ENCODE data around the gene TMEM209. TPM values are rescaled to one million over a fixed set of nuclear protein-coding genes. Genes with fewer than 3 reads are reported as not detected.

The TMEM209 gene
- total RNA-seq, 1 donor from 2014 or later, result 22.7 TPM

DNA sequence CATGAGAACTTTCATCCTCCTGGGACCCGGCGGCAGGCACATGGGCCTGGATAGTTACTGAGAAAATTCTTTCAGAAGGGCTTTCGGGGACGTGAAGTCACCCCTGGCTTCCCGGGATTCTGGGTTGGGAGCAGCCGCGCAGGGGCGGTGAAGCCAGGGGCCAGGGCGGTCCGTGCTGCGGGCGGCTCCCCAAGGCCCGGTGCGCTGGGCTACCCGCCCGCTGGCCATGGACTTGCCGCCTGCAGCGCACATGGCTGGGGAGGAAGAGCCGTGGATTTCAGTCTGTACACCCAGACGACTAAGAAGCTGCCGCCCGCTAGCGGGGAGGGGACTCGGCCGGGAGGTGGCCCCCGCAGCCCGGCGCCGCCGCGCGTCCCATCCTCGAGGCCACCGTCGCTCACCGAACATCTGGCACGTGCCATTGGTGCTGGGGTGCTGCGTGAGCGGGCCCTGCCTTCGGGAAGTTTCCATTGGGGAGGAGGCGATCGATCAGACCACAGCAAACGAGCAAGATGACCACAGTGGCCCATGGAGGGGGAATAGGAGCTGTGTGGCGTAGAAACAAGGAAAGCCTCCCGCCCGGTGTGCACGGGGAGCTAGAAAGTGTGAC lies 64.5 kb downstream of the TMEM209 start:
- Mint-ChIP-seq H3K4me1 (ENCODE audit: unreplicated experiment) (peaks cover 15% of the 10 kb centered on the region), H3K36me3 (ENCODE audit: unreplicated experiment) (peaks cover 14% of the 10 kb centered on the region), H3K27ac (ENCODE audit: unreplicated experiment) (peak overlapping the region; percentile 44), H3K4me3 (ENCODE audit: unreplicated experiment) (peak overlapping the region; percentile 10), H3K9me3 (ENCODE audit: unreplicated experiment) (no peaks in the 10 kb centered on the region), H3K27me3 (ENCODE audit: unreplicated experiment) (no peaks in the 10 kb centered on the region)
- TF ChIP-seq, protein P1, sequence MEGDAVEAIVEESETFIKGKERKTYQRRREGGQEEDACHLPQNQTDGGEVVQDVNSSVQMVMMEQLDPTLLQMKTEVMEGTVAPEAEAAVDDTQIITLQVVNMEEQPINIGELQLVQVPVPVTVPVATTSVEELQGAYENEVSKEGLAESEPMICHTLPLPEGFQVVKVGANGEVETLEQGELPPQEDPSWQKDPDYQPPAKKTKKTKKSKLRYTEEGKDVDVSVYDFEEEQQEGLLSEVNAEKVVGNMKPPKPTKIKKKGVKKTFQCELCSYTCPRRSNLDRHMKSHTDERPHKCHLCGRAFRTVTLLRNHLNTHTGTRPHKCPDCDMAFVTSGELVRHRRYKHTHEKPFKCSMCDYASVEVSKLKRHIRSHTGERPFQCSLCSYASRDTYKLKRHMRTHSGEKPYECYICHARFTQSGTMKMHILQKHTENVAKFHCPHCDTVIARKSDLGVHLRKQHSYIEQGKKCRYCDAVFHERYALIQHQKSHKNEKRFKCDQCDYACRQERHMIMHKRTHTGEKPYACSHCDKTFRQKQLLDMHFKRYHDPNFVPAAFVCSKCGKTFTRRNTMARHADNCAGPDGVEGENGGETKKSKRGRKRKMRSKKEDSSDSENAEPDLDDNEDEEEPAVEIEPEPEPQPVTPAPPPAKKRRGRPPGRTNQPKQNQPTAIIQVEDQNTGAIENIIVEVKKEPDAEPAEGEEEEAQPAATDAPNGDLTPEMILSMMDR (IDR thresholded peaks at IDR 0.05), result no peak
- DNase-seq (ENCODE audit: extremely low spot score, unreplicated experiment), result peak; percentile 84

DNA sequence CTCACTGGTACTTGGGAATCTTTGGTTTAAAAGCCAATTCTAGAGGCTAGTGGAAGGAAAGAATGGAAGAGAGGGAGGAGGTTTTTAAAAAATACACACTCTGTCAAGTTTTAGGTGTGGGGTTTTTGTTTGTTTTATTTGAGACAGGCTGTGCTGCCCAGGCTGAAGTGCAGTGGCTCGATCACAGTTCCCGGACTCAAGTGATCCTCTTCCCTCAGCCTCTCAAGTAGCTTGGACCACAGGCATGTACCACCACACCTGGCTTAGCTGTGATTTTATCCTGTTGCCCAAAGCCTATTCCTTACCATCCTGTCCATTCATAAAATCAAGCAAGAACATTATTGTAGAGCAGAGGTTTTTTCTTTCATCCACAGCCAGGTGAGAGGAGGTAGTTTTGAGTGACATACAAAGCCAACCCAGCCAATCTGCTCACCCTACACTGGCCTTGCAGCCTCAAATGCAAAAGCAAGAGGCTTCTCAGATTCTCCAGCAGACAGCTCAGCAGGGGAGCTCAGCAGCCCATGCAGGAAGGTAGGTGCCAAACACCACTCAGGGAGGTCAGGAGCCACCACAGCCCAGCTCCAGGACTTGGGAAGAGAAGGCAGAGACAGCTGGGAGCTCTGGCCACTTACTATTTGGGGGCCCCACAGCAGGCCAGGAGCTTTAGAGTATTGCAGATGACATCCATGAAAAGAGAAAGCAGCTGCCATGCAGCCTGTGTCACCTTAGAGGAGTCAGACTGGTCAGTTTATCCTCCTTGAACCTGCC lies 65.8 kb downstream of the TMEM209 start:
- Mint-ChIP-seq H3K36me3 (ENCODE audit: unreplicated experiment) (peaks cover 17% of the 10 kb centered on the region), H3K27ac (ENCODE audit: unreplicated experiment) (peak overlapping the region; percentile 23), H3K4me3 (ENCODE audit: unreplicated experiment) (no peak overlapping the region), H3K27me3 (ENCODE audit: unreplicated experiment) (no peaks in the 10 kb centered on the region), H3K4me1 (ENCODE audit: unreplicated experiment) (peaks cover 10% of the 10 kb centered on the region), H3K9me3 (ENCODE audit: unreplicated experiment) (no peaks in the 10 kb centered on the region)
- TF ChIP-seq, protein P1 (IDR thresholded peaks at IDR 0.05), result no peak
- DNase-seq (ENCODE audit: extremely low spot score, unreplicated experiment), result peak; percentile 73

DNA sequence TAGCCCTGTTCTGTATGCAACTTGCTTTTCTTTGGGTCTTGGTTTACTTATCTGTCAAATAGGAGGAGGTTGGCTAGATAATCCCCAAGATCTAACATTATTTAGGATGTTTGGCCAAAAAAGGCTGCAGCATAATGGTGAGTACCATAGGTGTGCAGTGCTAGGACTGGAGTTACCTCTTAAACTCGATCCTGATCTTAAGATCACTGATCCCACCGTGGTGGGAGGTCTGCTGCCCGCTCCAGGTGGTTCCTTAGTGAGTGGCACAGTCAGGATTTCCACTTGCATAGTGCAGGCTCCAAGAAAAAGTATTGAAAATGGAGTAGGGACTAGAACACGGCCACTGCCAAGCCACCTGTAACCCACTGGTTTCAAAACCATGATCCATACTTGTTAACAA lies 68.0 kb downstream of the TMEM209 start:
- Mint-ChIP-seq H3K27me3 (ENCODE audit: unreplicated experiment) (no peaks in the 10 kb centered on the region), H3K27ac (ENCODE audit: unreplicated experiment) (no peak overlapping the region), H3K4me1 (ENCODE audit: unreplicated experiment) (peaks cover 7% of the 10 kb centered on the region), H3K9me3 (ENCODE audit: unreplicated experiment) (no peaks in the 10 kb centered on the region), H3K36me3 (ENCODE audit: unreplicated experiment) (peaks cover 23% of the 10 kb centered on the region), H3K4me3 (ENCODE audit: unreplicated experiment) (no peak overlapping the region)
- DNase-seq (ENCODE audit: extremely low spot score, unreplicated experiment), result no peak
- TF ChIP-seq, protein P1 (IDR thresholded peaks at IDR 0.05), result no peak

DNA sequence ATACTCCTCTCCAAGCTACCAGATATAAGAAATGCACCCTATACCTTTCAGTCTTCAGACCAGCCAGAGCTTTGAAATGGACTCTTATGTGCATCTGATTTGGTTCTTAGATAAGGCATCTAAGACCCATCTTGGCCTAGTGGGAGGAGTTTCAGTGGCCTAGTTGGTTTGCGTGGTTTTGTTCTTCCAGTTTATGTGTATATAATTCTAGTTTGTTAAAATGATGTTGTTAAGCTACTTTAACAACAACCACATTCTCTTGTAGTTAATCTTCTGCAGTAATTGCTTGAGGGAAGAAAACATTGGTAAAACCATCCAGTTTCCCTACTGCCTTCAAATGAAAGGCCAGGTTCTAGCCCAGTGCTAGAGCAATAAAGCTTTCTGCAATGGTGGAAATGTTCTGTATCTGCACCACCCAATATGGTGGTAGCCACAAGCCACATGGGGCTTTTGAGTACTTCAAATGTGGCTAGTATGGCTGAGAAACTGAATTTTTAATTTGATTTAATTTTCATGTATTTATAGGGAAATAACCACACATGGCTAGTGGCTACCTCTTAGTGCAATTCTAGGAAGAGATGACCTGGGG lies 68.5 kb downstream of the TMEM209 start:
- H3K27ac Mint-ChIP-seq (ENCODE audit: unreplicated experiment), result no peak overlapping the region
- DNase-seq (ENCODE audit: extremely low spot score, unreplicated experiment), result no peak
- no peak overlapping the region for H3K4me3 Mint-ChIP-seq (ENCODE audit: unreplicated experiment)
- H3K4me1 Mint-ChIP-seq (ENCODE audit: unreplicated experiment), result peaks cover 5% of the 10 kb centered on the region
- no peaks in the 10 kb centered on the region for H3K27me3 Mint-ChIP-seq (ENCODE audit: unreplicated experiment)
- no peaks in the 10 kb centered on the region for H3K9me3 Mint-ChIP-seq (ENCODE audit: unreplicated experiment)
- TF ChIP-seq, protein P1 (IDR thresholded peaks at IDR 0.05), result no peak
- peaks cover 26% of the 10 kb centered on the region for H3K36me3 Mint-ChIP-seq (ENCODE audit: unreplicated experiment)
